Activated B cell treated with CpG ODN at 0.5 μM for 24 hours (primary cell): ENCODE measurements around the gene UTP11. TPM values are rescaled to one million over a fixed set of nuclear protein-coding genes. Genes with fewer than 3 reads are reported as not detected.

ENCODE experiments used
- ATAC-seq: fragments of 200-7000 bp; cut with Tn5 transposase; one replicate; pipeline ENCODE4 v1.10.0; 2021; ENCODE audit warnings: low read depth, mild to moderate bottlenecking, moderate library complexity
- CTCF ChIA-PET: fragments of 350-600 bp; sonication (Branson Sonifier 250); formaldehyde crosslinking; loops from one replicate; lab custom pipeline; 2021; ENCODE audit warnings: antibody characterized with exemption; lab: Charles Lee
- POLR2A ChIA-PET: fragments of 350-600 bp; sonication (Branson Sonifier 250); formaldehyde crosslinking; loops from one replicate; lab custom pipeline; 2021; ENCODE audit warnings: antibody characterized with exemption; lab: Charles Lee
- DNase-seq: peaks from one replicate; pipeline ENCODE4 v3.0.0; 2022
- H3K27ac Mint-ChIP-seq: one replicate; pipeline ENCODE4 v1.8.0; 2020; ENCODE audit warnings: mixed read lengths
- H3K27me3 Mint-ChIP-seq: one replicate; pipeline ENCODE4 v1.8.0; 2021; ENCODE audit warnings: mixed read lengths
- H3K36me3 Mint-ChIP-seq: one replicate; pipeline ENCODE4 v1.8.0; 2021; ENCODE audit warnings: low read depth, mixed read lengths
- H3K4me1 Mint-ChIP-seq: one replicate; pipeline ENCODE4 v1.8.0; 2021; ENCODE audit warnings: mixed read lengths
- H3K4me3 Mint-ChIP-seq: one replicate; pipeline ENCODE4 v1.8.0; 2020; ENCODE audit warnings: mild to moderate bottlenecking, mixed read lengths
- H3K9me3 Mint-ChIP-seq: one replicate; pipeline ENCODE4 v1.8.0; 2020; ENCODE audit warnings: mixed read lengths
- intact Hi-C: fragments of 100-400 bp; cut with micrococcal nuclease; formaldehyde crosslinking; loops from one replicate; pipeline ENCODE4 v1.15.1; 2024
- total RNA-seq: library from RNA; stranded (reverse); gene quantifications from 2 replicates; pipeline ENCODE4 v1.2.3, GENCODE V29; 2022
- TF ChIP-seq, protein P1 (sequence below): fragments of 200-600 bp; IDR thresholded peaks from one replicate; pipeline ENCODE4 v1.8.0; 2022; ENCODE audit warnings: antibody characterized with exemption, mild to moderate bottlenecking

UTP11 gene
- total RNA-seq, 1 donor from 2014 or later = 26.1 TPM

DNA sequence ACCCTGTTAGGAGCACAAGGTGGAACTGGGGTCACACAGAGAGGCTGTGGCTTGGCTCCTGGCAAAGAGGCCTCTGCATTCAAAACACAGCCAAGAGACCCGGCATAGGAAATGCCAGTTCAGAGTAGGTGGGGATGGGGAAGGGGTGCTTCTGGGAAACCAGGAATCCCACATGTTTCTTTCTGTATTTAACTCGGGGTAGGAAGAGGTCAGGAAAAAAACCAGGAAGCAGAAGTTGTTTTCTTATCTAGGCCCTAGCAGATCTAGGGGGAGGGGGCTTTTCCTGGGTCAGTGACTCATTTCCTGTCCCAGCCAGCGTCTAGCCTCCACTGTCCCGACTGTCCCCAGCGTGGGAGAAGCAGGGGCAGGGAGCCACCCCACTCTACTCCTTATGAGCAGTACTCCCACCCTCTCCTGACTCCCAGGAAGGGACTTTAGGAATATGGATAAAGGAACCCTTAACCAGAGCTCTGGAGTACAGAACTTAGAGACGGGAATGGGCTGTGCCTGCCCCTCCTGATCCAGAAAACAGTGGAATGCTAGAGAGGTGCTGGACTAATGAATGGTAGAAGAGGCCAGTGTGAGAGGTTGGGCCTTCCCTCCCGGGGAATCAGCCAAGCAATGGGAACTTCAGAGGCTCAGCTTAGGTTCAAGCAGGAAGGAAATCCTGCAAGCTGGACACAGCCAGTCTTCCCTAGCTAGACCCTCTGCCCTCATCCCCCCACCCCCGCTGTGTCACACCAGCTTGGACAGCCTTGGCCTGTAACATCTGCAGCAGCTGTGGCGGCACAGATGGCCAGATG lies 12.9 kb upstream of the UTP11 start:
- ATAC-seq (no peak), DNase-seq (no peak)
- Mint-ChIP-seq H3K9me3 (no peaks in the 10 kb centered on the region), H3K4me1 (peaks cover 17% of the 10 kb centered on the region), H3K4me3 (no peak overlapping the region), H3K27me3 (peaks cover 9% of the 10 kb centered on the region), H3K27ac (peak overlapping the region; percentile 38), H3K36me3 (no peaks in the 10 kb centered on the region)
- TF ChIP-seq, protein P1, sequence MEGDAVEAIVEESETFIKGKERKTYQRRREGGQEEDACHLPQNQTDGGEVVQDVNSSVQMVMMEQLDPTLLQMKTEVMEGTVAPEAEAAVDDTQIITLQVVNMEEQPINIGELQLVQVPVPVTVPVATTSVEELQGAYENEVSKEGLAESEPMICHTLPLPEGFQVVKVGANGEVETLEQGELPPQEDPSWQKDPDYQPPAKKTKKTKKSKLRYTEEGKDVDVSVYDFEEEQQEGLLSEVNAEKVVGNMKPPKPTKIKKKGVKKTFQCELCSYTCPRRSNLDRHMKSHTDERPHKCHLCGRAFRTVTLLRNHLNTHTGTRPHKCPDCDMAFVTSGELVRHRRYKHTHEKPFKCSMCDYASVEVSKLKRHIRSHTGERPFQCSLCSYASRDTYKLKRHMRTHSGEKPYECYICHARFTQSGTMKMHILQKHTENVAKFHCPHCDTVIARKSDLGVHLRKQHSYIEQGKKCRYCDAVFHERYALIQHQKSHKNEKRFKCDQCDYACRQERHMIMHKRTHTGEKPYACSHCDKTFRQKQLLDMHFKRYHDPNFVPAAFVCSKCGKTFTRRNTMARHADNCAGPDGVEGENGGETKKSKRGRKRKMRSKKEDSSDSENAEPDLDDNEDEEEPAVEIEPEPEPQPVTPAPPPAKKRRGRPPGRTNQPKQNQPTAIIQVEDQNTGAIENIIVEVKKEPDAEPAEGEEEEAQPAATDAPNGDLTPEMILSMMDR = no peak
- ChIA-PET CTCF (interaction anchor here (1.1 to 3.0 kb wide), 2 partner anchors 9 to 110 kb away, joined by 3 to 8 read pairs; no protein-coding TSS in a partner anchor), POLR2A (no interaction called here)
- intact Hi-C loops = loop anchor here (10.0 kb wide), 1 partner anchor 405 kb away; the partner anchor contains the start of gene GNL2

DNA sequence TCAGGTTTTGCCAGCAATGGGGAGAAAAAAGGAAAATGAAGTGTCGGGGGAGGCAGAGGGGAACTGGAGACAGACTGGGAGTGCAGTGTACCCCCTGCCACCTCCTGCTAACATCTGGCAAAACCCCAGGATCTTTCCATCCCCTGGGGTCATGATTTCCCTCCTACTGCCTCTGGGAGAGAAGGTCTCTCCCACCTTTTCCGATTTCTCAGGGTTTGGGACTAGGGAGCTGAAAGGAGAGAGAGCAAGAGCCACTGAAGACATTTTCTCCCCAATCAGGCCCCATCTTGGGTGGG lies 12.4 kb upstream of the UTP11 start:
- H3K9me3 Mint-ChIP-seq = no peaks in the 10 kb centered on the region
- H3K27me3 Mint-ChIP-seq = peaks cover 9% of the 10 kb centered on the region
- ChIA-PET POLR2A (no interaction called here), CTCF (interaction anchor here (3.0 kb wide), 1 partner anchor 10 kb away, joined by 8 read pairs; no protein-coding TSS in a partner anchor)
- H3K27ac Mint-ChIP-seq = no peak overlapping the region
- H3K4me3 Mint-ChIP-seq = no peak overlapping the region
- H3K4me1 Mint-ChIP-seq = peaks cover 14% of the 10 kb centered on the region
- intact Hi-C loops = no loop called here
- H3K36me3 Mint-ChIP-seq = no peaks in the 10 kb centered on the region
- no peak for ATAC-seq
- TF ChIP-seq, protein P1 = no peak
- no peak for DNase-seq

DNA sequence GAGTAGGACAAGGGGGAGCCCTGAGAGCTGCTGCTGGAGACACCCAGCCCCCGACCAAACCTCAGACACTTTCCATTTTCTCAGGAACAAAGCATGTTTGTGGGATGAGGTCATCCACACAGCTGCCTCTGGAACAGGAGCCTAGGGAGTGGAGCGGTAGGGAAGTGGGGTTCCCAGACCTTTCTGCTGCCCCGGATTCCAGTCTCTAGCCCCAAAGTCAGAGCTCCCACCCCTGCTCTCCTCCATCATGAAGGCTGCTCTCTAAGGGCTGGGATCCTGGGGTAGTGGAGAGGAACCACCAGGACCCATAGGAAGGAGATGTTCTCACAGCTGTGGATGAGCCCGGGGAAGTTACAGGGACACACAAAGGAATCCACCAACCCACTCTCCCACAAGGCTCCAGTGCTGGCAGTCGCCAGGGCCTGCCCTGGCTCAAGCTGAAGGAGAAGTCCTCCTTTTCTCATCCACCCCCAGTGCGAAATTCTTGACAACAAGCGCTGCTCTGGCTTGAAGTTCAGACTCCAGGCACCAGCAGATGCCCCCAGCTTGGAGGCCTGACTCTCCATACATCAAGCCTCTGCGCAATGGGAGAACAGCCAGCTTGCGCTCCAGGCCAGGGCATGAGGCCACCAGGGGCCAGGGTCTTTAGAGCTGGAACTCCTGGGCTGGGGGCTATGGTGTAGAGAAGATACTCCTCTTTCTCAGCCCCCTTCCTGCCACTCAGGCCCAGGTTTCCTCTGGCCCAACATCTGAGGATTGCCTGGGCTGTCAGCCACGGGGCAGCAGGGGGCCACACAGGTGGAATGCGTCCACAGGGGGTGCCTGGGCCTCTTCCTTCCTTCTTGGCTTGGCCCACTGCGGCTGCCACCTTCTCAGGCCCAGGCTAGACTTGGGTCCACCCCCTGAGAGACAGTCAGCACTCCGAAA lies 11.7 kb upstream of the UTP11 start:
- Mint-ChIP-seq H3K36me3 (no peaks in the 10 kb centered on the region), H3K9me3 (no peaks in the 10 kb centered on the region), H3K4me3 (no peak overlapping the region), H3K4me1 (peaks cover 12% of the 10 kb centered on the region), H3K27ac (no peak overlapping the region), H3K27me3 (peaks cover 9% of the 10 kb centered on the region)
- ATAC-seq = no peak
- ChIA-PET POLR2A (no interaction called here), CTCF (interaction anchor here (3.0 kb wide), 1 partner anchor 10 kb away, joined by 8 read pairs; no protein-coding TSS in a partner anchor)
- DNase-seq = no peak
- TF ChIP-seq, protein P1 = no peak
- intact Hi-C loops = no loop called here

DNA sequence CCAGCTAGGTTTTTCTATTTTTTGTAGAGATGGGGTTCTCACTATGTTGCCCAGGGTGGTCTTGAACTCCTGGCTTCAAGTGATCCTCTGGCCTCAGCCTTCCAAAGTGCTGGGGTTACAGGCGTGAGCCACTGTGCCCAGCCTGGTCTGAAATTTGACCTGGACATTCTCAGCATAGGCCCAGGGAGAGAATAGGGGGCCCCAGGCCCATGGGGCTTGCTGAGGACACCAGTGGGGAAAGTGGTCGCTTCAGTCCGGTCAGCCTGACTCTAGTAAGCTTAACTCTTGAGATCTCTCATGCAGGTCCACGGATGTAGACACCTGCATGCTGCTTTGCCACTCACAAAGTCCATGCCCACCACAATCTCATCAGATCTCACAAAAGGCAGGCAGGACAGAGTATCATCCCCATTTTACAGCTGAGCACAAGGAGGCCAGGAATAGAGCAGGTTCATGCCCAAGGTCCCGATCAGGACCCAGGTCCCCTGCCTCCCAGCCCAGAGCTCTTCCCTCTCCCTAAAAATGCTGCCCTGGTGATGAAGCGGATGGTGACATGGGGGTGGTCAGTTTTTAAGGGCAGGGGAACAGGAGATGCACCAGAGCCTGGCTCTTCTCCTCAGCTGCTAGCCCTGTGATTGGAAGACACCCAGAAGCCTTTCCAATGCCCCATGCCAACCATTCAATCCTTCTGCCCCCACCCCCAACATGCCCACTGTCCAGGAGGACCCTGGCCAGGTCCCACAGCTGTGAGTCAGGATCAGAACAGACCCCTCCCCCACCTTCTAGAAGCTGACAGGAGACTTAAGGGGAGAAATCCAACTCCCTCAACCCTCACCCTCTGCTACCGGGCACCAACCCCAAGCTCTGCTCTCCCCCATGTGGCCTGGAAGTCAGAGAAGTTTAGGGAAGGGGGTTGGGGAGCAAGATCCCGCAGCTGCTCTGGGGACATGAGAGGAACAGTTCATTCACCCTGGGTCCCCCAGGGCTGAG lies 9.0 kb upstream of the UTP11 start:
- CTCF ChIA-PET = interaction anchor here (1.1 kb wide), 1 partner anchor 14 kb away, joined by 3 read pairs; no protein-coding TSS in a partner anchor
- ATAC-seq (no peak), DNase-seq (no peak)
- Mint-ChIP-seq H3K4me1 (peaks cover 12% of the 10 kb centered on the region), H3K36me3 (no peaks in the 10 kb centered on the region), H3K27ac (no peak overlapping the region), H3K9me3 (no peaks in the 10 kb centered on the region), H3K27me3 (peaks cover 9% of the 10 kb centered on the region), H3K4me3 (peak overlapping the region; percentile 24)
- POLR2A ChIA-PET = interaction anchor here (0.6 kb wide), 1 partner anchor 13 kb away, joined by 7 read pairs; no protein-coding TSS in a partner anchor
- intact Hi-C loops = loop anchor here (2.0 kb wide), 1 partner anchor 13 kb away; the partner anchor contains the start of gene SF3A3
- TF ChIP-seq, protein P1 = no peak
